B cell (primary cell): ENCODE data around the gene ZBTB21.

Source experiments
- CTCF ChIP-seq: fragments of 200-600 bp; IDR thresholded peaks from one replicate; pipeline ENCODE4 v1.8.0; 2022; ENCODE audit warnings: antibody characterized with exemption, mild to moderate bottlenecking
- EZH2 ChIP-seq: IDR thresholded peaks from 2 replicates; pipeline ENCODE4 v1.6.1; 2012; ENCODE audit warnings: borderline replicate concordance, low read depth, mild to moderate bottlenecking, moderate library complexity, low read length; ENCODE audit not compliant: insufficient read depth, poor library complexity, severe bottlenecking

GRCh38 chr21:42037516-42037915 lies 27.4 kb upstream of the ZBTB21 start:
- no peak for TF ChIP-seq CTCF
- no peak for TF ChIP-seq EZH2
